GM18505 (cell line): ENCODE results near the gene TNS3.

Experiments used
- ATAC-seq: cut with Tn5 transposase; IDR thresholded peaks from one replicate; pipeline ENCODE4 v1.9.1; 2021; ENCODE audit not compliant: unreplicated experiment
- POLR2A ChIP-seq: IDR thresholded peaks from 4 replicates; pipeline ENCODE4 v1.6.1; 2011; ENCODE audit warnings: borderline replicate concordance; ENCODE audit not compliant: insufficient read depth, insufficient read length; ENCODE audit errors: extremely low read depth

Gene TNS3

DNA sequence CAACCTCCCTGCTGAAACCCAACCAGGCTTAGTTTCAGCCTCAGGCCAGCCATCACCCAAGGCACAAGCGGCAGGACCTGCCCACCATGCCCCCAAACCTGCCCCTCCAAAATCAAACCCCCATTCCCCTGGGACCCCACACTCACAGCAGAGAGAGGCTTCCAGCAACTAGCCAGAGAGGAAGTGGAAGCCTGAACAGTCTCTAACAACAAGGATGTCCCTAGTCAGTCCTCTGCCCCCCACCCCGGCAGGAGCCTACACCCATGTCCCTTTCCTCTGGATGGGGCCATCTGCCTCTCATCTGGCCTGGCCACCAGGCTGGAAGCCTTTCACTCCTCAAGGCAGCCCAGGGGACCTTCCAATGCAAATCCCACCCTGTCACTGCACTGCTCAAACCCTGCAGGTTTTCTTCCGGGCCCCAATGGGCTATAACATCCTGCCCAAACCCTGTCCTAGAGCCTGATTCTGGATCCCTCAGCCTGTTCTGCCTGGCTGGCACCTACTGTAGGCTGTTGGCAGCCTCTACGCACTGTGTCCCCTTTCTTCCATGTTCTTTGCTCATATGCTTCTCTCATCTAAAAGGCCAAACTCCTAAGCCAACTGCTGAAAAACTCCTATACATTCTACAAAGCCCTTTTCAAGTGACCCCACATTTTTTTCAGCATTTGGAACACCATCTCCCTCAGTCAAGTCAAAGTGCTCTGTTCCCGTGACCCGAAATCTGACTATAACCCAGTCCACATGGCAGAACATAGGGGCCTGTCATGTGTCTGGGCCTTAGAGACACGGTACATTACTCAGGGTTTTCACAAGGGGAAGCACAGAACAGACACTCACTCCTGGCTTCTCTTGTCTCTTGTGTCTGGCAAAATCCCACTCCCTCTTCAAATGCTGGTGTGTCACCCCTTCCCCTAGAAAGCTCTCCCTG, 253.3 kb downstream of the TNS3 start:
- no peak for ATAC-seq
- no peak for TF ChIP-seq POLR2A

DNA sequence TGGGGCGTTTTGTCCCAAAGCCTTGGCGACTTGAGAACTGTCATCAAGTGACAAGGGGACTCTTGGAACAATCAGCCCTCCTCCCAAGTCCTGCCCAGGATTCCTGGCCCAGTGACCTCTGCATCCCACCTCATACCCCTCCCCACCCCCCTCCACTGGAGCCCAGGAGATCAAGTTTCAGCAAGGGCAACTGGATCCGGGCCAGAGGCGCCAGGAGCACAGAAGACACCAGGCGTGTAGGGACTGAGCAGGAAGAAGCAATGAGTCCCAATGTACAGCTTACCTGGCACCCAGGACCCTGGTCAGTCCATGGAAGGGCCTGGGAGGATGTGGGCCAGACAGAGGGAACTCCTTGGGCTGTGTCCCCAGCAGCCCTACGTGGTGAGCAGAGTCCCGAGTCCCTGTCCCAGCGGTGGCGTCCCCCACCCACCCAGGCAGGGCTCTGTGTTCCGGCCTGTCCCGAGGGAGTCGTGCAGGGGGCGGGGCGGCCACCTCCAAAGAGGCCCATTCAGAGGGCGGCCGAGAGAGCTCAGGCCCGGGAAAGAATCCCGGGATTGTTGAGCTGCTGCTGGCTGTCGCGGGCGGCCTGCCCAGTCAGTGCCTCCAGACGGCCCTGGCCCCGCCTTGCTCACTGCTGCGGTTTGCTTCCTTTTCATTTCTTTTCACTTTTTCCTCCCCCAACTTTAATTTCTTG, 254.1 kb downstream of the TNS3 start:
- ATAC-seq: no peak
- TF ChIP-seq POLR2A: no peak

DNA sequence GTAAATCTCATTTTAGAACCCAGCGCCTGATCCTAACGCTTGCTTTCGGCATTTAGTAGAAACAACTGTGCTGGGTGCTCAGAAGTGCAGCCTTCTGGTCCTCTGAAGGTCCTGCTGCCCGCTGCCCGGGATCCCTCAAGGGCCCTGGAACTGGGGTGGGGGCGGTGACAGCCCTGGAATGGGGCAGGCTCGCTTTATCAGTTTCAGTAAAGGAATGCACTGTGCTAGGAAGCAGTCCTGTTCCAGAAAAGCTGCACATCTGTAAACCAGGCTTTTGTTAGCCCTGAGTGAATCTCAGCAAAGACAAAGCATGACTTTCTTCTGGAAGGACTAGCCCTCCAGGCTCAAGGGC, 254.6 kb downstream of the TNS3 start:
- ATAC-seq: no peak
- no peak for TF ChIP-seq POLR2A

DNA sequence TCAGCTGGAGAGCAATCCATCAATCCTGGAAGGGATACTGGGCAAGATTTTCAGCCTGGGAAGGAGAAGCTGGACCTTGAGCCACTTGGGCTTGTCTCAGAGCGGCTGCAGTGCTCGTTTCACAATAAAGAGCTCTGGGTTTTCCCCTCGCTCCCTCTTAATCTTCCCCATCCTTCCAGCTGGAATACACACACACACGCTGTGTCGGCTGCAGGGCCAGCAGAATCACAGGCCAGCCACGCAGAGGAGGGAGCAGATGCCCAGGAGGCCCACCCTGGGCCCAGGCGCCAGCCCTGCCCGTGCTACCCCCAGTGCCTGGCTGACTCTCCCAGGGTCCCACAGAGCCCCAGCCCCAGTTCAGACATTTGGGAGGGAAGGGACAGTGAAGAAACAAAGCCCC, 255.1 kb downstream of the TNS3 start:
- ATAC-seq: no peak
- no peak for TF ChIP-seq POLR2A

DNA sequence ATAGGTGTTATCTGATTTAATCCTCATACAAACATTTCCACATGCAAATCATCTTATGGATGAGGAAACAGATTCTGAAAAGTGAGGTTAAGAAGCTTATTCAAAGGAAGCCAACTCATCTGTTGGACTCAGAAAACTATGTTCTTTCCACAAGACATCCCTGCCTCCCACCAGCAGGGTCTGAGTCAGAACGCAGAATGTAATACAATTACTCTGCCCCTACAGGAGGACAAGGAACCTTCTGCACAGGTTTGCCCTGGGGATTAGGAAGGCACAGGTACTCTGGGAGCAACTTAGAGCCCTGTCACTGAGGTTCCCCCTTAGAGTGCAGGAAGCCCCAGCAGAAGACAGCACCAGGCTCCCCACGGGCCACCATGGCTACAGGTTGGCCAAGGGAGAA, 255.7 kb downstream of the TNS3 start:
- ATAC-seq: no peak
- no peak for TF ChIP-seq POLR2A

DNA sequence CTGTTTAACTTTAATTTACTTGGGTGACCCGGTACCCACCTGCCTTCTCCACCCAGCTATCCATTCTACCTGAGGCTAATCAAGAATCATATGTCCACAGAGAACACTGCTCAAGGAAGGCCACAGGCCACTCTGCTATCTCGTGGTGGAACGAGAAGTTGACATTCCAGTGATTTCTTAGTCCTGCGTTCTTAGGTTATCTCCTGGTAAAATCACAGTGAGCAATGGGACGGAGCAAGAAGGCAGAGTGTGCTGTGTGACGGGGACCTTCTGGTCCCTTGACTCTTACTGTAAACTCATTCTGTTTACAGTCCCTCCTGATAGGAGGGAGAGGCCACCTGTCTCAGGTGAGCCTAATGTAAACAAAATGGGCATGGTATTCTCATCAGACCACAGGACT, 256.6 kb downstream of the TNS3 start:
- TF ChIP-seq POLR2A: no peak
- no peak for ATAC-seq

DNA sequence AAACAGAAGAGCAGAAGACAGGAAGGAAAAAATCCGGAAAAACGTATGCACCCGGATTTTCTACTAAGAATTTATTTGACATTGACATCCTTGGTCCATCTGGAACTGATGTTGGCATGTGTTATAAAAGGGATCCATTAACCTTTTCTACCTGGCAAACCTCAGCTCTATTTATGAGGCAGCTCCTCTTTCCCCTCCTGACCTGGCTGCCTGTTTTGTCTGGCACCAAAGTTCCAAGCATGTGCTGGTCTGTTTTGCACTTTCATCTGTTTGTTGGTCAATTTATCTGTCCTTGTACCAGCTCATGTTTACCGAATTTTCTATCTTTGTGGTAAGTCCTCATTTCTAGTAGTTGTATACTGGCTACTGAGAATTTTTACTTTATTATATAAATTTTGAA, 258.0 kb downstream of the TNS3 start:
- ATAC-seq: no peak
- no peak for TF ChIP-seq POLR2A

DNA sequence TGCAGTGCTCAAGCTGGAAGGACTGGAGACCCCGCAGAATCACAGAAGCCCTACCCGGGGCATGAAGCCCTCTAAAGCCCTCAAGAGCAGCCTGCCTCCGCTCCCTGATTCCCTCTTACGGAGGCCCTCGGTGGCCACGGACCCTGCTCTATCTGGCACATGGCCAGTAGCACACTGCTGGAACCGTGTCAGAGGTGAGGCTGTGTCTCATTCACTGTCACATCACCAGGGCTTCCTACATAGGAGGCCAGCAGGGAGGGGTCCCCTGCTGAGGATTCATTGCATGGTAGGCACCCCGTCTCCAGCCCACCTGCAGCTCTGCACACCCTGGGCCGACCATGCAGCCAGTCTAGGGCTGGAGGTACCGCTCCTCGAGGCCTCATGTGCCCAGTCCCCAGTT, 259.2 kb downstream of the TNS3 start:
- no peak for TF ChIP-seq POLR2A
- no peak for ATAC-seq

DNA sequence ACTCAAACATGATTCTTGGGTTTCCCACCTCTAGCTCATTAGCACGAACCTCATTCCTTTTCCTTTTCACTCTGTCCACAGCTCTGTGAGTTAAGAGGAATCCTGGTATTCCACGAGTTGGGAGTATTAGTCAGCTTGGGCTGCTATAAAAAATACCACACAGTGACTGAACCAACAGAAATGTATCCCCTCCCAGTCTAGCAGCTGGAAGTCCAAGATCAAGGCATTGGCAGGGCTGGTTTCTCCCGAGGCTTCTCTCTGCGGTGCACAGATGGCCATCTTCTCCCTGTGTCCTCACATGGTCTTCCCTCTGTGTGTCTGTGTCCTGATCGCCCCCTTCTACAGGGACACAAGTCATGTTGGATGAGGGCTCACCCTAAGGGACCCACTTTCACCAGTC, 261.6 kb downstream of the TNS3 start:
- no peak for ATAC-seq
- TF ChIP-seq POLR2A: no peak

DNA sequence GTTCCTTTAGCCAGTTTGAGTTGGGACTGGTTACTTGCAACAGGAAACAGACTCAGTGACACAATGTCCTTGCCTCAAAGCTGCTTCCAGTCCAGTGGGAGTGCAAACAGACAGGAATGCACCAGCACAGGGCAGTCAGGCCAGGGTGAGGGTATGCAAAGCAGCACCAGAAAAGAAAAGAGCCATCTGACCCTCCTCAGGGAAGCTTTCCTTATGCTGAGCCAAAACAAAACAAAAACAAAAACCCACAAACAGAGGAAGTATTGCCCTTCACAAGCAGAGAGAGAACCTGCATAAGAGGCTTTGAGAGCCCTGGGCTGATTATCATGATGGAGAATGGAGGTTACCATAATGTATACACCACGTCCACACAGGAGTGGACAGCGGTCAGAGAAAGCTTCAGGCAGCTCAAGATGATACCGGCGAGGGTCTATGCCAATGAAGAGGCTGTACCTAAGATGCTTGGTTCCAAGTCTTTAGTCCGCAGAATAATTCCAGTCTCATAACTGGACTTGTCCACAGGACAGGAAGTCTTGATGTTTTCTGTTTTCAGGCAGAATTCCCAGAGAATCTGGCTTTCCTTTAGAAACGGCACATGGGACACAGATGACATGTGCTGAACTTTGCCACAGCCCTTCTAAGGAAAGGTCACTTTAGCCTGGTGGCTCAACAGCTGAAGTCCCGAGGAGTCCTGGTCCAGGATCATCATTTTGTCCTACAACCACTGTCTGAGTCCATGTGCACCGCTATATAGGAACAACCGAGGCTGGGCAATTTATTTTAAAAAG, 263.3 kb downstream of the TNS3 start:
- no peak for ATAC-seq
- no peak for TF ChIP-seq POLR2A

DNA sequence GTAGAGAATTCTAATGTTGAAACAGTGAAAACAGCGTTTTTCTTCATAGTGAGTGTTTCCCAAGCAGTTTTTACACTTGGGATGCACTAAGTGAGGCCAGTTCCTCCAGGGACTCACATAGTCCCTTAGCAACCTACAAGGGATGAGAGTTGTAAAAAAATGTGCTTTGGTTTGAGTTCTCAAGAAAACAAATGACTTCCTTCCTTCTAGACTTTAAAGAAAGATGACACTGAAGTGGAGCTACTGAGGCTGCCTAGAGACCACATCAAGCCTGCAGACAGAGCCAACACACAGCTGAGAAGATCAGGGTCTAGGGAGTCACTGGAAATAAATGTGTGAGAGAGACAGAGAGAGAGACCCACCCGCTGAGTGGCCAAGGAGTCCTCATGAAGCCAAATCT, 264.4 kb downstream of the TNS3 start:
- TF ChIP-seq POLR2A: no peak
- ATAC-seq: no peak

DNA sequence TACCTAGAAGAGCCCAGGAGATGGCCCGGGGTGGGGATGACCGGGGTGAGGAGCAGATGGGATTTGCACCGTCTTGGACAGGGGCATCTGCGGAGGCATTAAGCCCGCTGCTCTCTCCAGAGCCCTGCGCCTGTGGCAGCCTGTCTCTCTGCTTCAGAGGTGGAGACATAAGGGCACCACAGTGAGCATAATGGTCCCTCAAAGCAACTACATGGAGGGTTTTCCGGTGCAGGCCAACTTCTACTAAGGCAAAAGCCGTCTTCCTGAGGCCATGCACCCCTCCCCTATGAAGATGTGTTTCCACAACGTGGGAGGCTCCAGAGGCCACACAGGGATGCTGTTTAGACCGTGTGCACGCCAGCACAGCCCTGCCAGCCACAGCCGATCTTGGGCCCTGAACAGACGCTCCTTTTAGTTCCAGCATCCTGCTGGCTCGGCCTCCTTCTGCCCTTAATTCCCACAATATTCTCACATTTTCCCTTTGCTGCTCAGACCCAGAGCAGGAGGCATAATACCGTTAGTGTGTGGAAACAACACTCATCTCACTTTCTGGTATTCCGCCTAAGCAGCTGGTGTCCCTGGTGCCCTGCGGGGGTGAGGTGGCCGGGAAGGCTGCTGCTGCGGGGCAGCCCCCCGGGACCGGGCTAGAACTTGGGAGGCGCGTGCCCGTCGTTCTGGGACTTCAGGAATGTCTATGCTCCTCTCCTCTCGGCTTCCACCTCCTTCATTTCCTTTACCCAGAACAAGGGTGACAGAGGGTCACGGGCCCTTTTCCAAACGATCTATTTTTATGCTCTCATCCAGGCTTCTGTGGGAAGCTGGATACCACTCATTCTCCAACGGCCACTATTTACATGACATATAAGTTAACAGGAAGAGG, 266.9 kb downstream of the TNS3 start:
- ATAC-seq: no peak
- no peak for TF ChIP-seq POLR2A

DNA sequence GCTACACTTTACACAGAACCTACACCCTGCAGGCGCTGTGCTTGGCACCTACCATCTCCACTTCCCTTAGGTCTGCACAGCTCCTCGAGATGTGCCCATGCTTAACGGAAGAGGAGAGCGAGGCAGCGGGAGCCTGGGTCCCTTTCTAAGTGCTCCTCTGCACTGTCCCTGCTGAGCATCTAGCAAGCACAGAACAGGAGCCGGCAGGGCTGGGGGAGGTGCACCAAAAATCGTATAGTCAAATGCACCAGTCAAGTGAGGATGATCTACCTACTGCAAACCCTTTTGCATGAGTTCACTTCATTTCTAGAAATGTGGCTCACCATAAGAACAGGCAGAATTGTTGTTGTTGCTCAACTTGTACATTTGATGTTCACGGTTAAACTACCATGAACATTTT, 267.7 kb downstream of the TNS3 start:
- TF ChIP-seq POLR2A: no peak
- no peak for ATAC-seq
